Gastroesophageal sphincter (tissue), 3 donors: ENCODE results near the gene PARD3B.

Experiments used
- CTCF ChIP-seq, 4 experiments: fragments of 200-600 bp in 2 of 4; fragments of 450-650 bp in 2 of 4; sonication (generic) in 1 of 4; IDR thresholded peaks; one replicate each; pipeline ENCODE4 v1.5.1; 2017 to 2019; ENCODE audit warnings: antibody characterized with exemption in 4 of 4, mild to moderate bottlenecking in 2 of 4, moderate library complexity in 2 of 4
- POLR2A ChIP-seq, 2 donors: fragments of 450-650 bp; IDR thresholded peaks; one replicate each; pipeline ENCODE4 v1.6.1; 2017; ENCODE audit warnings: antibody characterized with exemption in 2 of 2, mild to moderate bottlenecking in 2 of 2, moderate library complexity in 1 of 2
- POLR2AphosphoS5 ChIP-seq: sonication (generic); formaldehyde crosslinking; IDR thresholded peaks from one replicate; pipeline ENCODE4 v1.6.1; 2017; ENCODE audit warnings: antibody characterized with exemption

- TF ChIP-seq POLR2A (IDR thresholded peaks at IDR 0.05) (no peak), POLR2AphosphoS5 (no peak), CTCF (IDR thresholded peaks at IDR 0.05) (no peak)
These were observed 21.2 kb downstream of the PARD3B start for GRCh38 chr2:204566439-204566838.
